ENCODE data around the gene SMARCC2.

DNA sequence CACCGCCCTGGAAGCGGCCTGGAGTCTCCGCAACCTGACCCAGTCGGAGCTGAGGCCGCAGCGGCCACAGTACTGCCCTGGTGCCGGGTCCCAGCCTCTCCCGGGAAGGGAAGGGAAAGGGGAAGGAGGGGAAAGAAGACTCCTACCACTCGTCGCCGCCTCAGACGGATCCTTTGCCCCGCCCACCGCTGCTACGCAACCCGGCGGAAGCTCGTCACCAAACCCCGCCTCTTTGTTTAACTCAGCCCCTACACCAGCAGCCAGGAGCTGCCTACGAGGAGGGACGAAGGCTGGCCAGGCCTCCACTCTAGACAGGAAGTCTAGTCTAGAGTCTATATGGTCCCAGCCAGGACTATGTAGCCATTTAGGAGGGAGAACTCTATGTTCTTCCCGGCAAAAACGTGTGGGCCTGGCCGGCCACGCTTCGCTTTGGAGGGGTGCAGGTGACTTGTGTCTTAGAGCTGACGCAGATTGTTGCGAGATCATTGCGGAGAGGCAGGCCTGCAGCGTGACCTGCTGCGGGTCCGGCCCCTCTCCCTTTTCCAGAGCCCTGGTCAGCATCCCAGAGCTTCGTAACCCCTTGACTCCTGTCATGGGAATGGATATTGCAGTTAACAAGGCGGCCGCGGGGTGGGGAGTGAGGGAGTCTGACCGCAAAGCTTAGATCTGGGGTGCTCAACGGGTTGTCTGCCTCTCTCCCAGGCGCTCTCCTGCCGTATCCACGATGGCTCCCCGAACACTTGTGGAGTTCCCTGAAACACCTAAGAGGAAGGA, 32.7 kb upstream of the SMARCC2 start, which contains the start of gene RNF41:
- no peak for TF ChIP-seq EZH2 (IDR thresholded peaks at IDR 0.05; ENCODE audit: borderline replicate concordance, low read depth, low read length)
- TF ChIP-seq, protein P1, sequence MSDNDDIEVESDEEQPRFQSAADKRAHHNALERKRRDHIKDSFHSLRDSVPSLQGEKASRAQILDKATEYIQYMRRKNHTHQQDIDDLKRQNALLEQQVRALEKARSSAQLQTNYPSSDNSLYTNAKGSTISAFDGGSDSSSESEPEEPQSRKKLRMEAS (CRISPR knock-in tag; IDR thresholded peaks at IDR 0.05) = peak; percentile 76
- TF ChIP-seq BRF1 (IDR thresholded peaks at IDR 0.05; ENCODE audit: borderline replicate concordance, extremely low read depth, insufficient read length) = no peak
- no peak for TF ChIP-seq BDP1 (IDR thresholded peaks at IDR 0.05; ENCODE audit: insufficient read depth, insufficient read length)
- TF ChIP-seq POLR2AphosphoS5 (IDR thresholded peaks at IDR 0.05; ENCODE audit: control insufficient read depth, insufficient read depth, low read depth, low read length) = peak; percentile 90
- no peak for TF ChIP-seq TCFL5 (CRISPR knock-in tag; conservative IDR thresholded peaks at IDR 0.05)
- TF ChIP-seq, protein P2, sequence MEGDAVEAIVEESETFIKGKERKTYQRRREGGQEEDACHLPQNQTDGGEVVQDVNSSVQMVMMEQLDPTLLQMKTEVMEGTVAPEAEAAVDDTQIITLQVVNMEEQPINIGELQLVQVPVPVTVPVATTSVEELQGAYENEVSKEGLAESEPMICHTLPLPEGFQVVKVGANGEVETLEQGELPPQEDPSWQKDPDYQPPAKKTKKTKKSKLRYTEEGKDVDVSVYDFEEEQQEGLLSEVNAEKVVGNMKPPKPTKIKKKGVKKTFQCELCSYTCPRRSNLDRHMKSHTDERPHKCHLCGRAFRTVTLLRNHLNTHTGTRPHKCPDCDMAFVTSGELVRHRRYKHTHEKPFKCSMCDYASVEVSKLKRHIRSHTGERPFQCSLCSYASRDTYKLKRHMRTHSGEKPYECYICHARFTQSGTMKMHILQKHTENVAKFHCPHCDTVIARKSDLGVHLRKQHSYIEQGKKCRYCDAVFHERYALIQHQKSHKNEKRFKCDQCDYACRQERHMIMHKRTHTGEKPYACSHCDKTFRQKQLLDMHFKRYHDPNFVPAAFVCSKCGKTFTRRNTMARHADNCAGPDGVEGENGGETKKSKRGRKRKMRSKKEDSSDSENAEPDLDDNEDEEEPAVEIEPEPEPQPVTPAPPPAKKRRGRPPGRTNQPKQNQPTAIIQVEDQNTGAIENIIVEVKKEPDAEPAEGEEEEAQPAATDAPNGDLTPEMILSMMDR (IDR thresholded peaks at IDR 0.05 in 2 of 3, conservative IDR thresholded peaks at IDR 0.05 in 1 of 3; ENCODE audit: insufficient read depth in 2 of 3, low read depth in 1 of 3, low read length in 3 of 3) = 0 out of 6 replicates have a peak, but pooled peaks of 2 of the 3 experiments have one; percentile 5 to 30
- TF ChIP-seq, protein P3, sequence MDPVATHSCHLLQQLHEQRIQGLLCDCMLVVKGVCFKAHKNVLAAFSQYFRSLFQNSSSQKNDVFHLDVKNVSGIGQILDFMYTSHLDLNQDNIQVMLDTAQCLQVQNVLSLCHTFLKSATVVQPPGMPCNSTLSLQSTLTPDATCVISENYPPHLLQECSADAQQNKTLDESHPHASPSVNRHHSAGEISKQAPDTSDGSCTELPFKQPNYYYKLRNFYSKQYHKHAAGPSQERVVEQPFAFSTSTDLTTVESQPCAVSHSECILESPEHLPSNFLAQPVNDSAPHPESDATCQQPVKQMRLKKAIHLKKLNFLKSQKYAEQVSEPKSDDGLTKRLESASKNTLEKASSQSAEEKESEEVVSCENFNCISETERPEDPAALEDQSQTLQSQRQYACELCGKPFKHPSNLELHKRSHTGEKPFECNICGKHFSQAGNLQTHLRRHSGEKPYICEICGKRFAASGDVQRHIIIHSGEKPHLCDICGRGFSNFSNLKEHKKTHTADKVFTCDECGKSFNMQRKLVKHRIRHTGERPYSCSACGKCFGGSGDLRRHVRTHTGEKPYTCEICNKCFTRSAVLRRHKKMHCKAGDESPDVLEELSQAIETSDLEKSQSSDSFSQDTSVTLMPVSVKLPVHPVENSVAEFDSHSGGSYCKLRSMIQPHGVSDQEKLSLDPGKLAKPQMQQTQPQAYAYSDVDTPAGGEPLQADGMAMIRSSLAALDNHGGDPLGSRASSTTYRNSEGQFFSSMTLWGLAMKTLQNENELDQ (CRISPR knock-in tag; IDR thresholded peaks at IDR 0.05; ENCODE audit: borderline replicate concordance) = no peak
- no peak for TF ChIP-seq HNRNPL (IDR thresholded peaks at IDR 0.05; ENCODE audit: low read depth, low read length)
- TF ChIP-seq, protein P4, sequence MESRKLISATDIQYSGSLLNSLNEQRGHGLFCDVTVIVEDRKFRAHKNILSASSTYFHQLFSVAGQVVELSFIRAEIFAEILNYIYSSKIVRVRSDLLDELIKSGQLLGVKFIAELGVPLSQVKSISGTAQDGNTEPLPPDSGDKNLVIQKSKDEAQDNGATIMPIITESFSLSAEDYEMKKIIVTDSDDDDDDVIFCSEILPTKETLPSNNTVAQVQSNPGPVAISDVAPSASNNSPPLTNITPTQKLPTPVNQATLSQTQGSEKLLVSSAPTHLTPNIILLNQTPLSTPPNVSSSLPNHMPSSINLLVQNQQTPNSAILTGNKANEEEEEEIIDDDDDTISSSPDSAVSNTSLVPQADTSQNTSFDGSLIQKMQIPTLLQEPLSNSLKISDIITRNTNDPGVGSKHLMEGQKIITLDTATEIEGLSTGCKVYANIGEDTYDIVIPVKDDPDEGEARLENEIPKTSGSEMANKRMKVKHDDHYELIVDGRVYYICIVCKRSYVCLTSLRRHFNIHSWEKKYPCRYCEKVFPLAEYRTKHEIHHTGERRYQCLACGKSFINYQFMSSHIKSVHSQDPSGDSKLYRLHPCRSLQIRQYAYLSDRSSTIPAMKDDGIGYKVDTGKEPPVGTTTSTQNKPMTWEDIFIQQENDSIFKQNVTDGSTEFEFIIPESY (CRISPR knock-in tag; IDR thresholded peaks at IDR 0.05) = peak; percentile 70; the same call in 1 of the 2 replicates
- peak; percentile 65 for TF ChIP-seq JUND (IDR thresholded peaks at IDR 0.05; ENCODE audit: borderline replicate concordance, low read depth, low read length)
- no peak for TF ChIP-seq JUND (tag; IDR thresholded peaks at IDR 0.05; ENCODE audit: borderline replicate concordance, low read depth, low read length)
- TF ChIP-seq ZFP1 (CRISPR knock-in tag; IDR thresholded peaks at IDR 0.05) = no peak
- peak; percentile 47; the same call in 1 of the 2 replicates for TF ChIP-seq RNF2 (IDR thresholded peaks at IDR 0.05)
- no peak for TF ChIP-seq TBL1XR1 (IDR thresholded peaks at IDR 0.05; ENCODE audit: low read length in 2 of 2)

Measured in K562 (cell line).